HepG2 (cell line): ENCODE measurements around the gene KANSL3. TPM values are rescaled to one million over a fixed set of nuclear protein-coding genes. Genes with fewer than 3 reads are reported as not detected.

Experiments
- ASH2L ChIP-seq: fragments of 300-600, 200-600 bp; sonication (generic); IDR thresholded peaks from 2 replicates; pipeline ENCODE4 v1.7.0; 2017; ENCODE audit warnings: low read depth, mild to moderate bottlenecking, moderate library complexity, mixed read lengths, low read length; ENCODE audit not compliant: insufficient read length
- CREB1 ChIP-seq, 2 experiments: fragments of 450-650 bp in 1 of 2; IDR thresholded peaks; 2 replicates each; pipeline ENCODE4 v1.6.1; 2016 to 2017; ENCODE audit warnings: control low read depth in 1 of 2, mild to moderate bottlenecking in 1 of 2, missing compliant biosample characterization in 1 of 2, missing genetic modification characterization in 1 of 2
- ELF1 ChIP-seq: sonication (generic); formaldehyde crosslinking; IDR thresholded peaks from 2 replicates; pipeline ENCODE4 v1.4.0; 2020; ENCODE audit warnings: missing genetic modification reagents
- ERF ChIP-seq: IDR thresholded peaks from 2 replicates; pipeline ENCODE4 v1.6.1; 2018; ENCODE audit warnings: missing biosample characterization, missing genetic modification reagents
- HBP1 ChIP-seq: IDR thresholded peaks from 2 replicates; pipeline ENCODE4 v1.6.1; 2016; ENCODE audit warnings: low read depth, control low read depth
- IRX3 ChIP-seq: sonication (generic); formaldehyde crosslinking; IDR thresholded peaks from 2 replicates; pipeline ENCODE4 v1.8.1; 2023; ENCODE audit warnings: mild to moderate bottlenecking, low read depth, missing genetic modification reagents, borderline replicate concordance
- ISX ChIP-seq: sonication (generic); formaldehyde crosslinking; conservative IDR thresholded peaks from 2 replicates; pipeline ENCODE4 v1.5.0; 2020; ENCODE audit warnings: missing genetic modification reagents
- MEF2D ChIP-seq: sonication (generic); formaldehyde crosslinking; IDR thresholded peaks from 2 replicates; pipeline ENCODE4 v1.5.1; 2020; ENCODE audit warnings: mild to moderate bottlenecking, missing genetic modification reagents
- NFE2 ChIP-seq: sonication (generic); formaldehyde crosslinking; IDR thresholded peaks from 2 replicates; pipeline ENCODE4 v1.4.0; 2020; ENCODE audit warnings: missing genetic modification reagents
- PRPF4 ChIP-seq: fragments of 200-400 bp; formaldehyde crosslinking; IDR thresholded peaks from 2 replicates; pipeline ENCODE4 v1.6.1; 2016; ENCODE audit warnings: low read length, low read depth; ENCODE audit not compliant: poor library complexity, severe bottlenecking
- RBAK ChIP-seq: sonication (generic); formaldehyde crosslinking; IDR thresholded peaks from 2 replicates; pipeline ENCODE4 v1.5.1; 2020; ENCODE audit warnings: mild to moderate bottlenecking, missing genetic modification reagents
- RBM39 ChIP-seq: fragments of 200-400 bp; formaldehyde crosslinking; IDR thresholded peaks from one replicate; pipeline ENCODE4 v1.6.1; 2018; ENCODE audit warnings: antibody characterized with exemption, mild to moderate bottlenecking, low read depth, low read length; ENCODE audit not compliant: poor library complexity, severe bottlenecking
- RNF219 ChIP-seq: sonication (generic); formaldehyde crosslinking; IDR thresholded peaks from 2 replicates; pipeline ENCODE4 v1.5.0; 2020; ENCODE audit warnings: mild to moderate bottlenecking, missing genetic modification reagents
- TBP ChIP-seq: sonication (generic); formaldehyde crosslinking; IDR thresholded peaks from 2 replicates; pipeline ENCODE4 v1.5.0; 2020; ENCODE audit warnings: missing genetic modification reagents
- TEAD3 ChIP-seq: optimal IDR thresholded peaks from 2 replicates; pipeline ENCODE3; 2016; ENCODE audit warnings: borderline replicate concordance
- ZNF530 ChIP-seq: sonication (generic); formaldehyde crosslinking; IDR thresholded peaks from 2 replicates; pipeline ENCODE4 v1.5.0; 2020; ENCODE audit warnings: low read depth, mild to moderate bottlenecking, missing genetic modification reagents
- ZNF589 ChIP-seq: sonication (generic); formaldehyde crosslinking; conservative IDR thresholded peaks from 2 replicates; pipeline ENCODE4 v1.8.0; 2022; ENCODE audit warnings: mild to moderate bottlenecking, moderate library complexity, missing genetic modification reagents
- polyA plus RNA-seq, 8 experiments: library from polyadenylated mRNA; depleted of rRNA in 3 of 8; stranded (reverse) in 7 of 8; unstranded in 1 of 8; fragments of >200 nt; fragmentation: Illumina TruSeq in 4 of 8; extraction: Trizol in 4 of 8; gene quantifications; 2 replicates each; pipeline versions ENCODE4 v1.2.1 to v1.2.3, GENCODE V29; 2011 to 2016; ENCODE audit warnings: low read depth in 4 of 8, missing spikeins in 1 of 8, mixed read lengths in 1 of 8; ENCODE audit not compliant: insufficient read depth in 1 of 8
- total RNA-seq, 5 experiments: library from RNA; depleted of rRNA; stranded (reverse); fragments of >200 nt; fragmentation: Illumina TruSeq; extraction: Trizol; gene quantifications; 2 replicates each; pipeline ENCODE4 v1.2.3, GENCODE V29; 2016; ENCODE audit warnings: low read depth in 1 of 5
- TF ChIP-seq, protein P1 (sequence below): sonication (generic); formaldehyde crosslinking; IDR thresholded peaks from 2 replicates; pipeline ENCODE4 v1.5.1; 2020; ENCODE audit warnings: mild to moderate bottlenecking, missing genetic modification reagents, moderate library complexity

The KANSL3 gene
- total and polyA plus RNA-seq, 2 of the 13 experiments (the other 11 are each of a cell fraction or from before 2014, with no cell fraction given): 20.8 to 37.3 TPM

- TF ChIP-seq IRX3 (CRISPR knock-in tag) (peak; percentile 97), PRPF4 (peak; percentile 76), MEF2D (CRISPR knock-in tag) (peak; percentile 97), RBM39 (peak; percentile 100), ERF (CRISPR knock-in tag) (peak; percentile 99), ZNF530 (CRISPR knock-in tag) (no peak), HBP1 (0 out of 2 replicates have a peak, but pooled peaks have one; percentile 72), ZNF589 (CRISPR knock-in tag) (peak; percentile 100), TBP (CRISPR knock-in tag) (0 out of 2 replicates have a peak, but pooled peaks have one; percentile 70), ASH2L (peak; percentile 84), ISX (CRISPR knock-in tag) (no peak), RNF219 (peak; percentile 86; the same call in 1 of the 2 replicates), CREB1 (IDR thresholded peaks at IDR 0.05) (peak; percentile 62; the same call in 1 of the 2 replicates), CREB1 (CRISPR knock-in tag; IDR thresholded peaks at IDR 0.05) (peak; percentile 46; the same call in 1 of the 2 replicates), RBAK (CRISPR knock-in tag) (peak; percentile 87; the same call in 1 of the 2 replicates), NFE2 (CRISPR knock-in tag) (peak; percentile 46; the same call in 1 of the 2 replicates), ELF1 (CRISPR knock-in tag) (peak; percentile 97), TEAD3 (CRISPR knock-in tag) (peak; percentile 86)
- TF ChIP-seq, protein P1, sequence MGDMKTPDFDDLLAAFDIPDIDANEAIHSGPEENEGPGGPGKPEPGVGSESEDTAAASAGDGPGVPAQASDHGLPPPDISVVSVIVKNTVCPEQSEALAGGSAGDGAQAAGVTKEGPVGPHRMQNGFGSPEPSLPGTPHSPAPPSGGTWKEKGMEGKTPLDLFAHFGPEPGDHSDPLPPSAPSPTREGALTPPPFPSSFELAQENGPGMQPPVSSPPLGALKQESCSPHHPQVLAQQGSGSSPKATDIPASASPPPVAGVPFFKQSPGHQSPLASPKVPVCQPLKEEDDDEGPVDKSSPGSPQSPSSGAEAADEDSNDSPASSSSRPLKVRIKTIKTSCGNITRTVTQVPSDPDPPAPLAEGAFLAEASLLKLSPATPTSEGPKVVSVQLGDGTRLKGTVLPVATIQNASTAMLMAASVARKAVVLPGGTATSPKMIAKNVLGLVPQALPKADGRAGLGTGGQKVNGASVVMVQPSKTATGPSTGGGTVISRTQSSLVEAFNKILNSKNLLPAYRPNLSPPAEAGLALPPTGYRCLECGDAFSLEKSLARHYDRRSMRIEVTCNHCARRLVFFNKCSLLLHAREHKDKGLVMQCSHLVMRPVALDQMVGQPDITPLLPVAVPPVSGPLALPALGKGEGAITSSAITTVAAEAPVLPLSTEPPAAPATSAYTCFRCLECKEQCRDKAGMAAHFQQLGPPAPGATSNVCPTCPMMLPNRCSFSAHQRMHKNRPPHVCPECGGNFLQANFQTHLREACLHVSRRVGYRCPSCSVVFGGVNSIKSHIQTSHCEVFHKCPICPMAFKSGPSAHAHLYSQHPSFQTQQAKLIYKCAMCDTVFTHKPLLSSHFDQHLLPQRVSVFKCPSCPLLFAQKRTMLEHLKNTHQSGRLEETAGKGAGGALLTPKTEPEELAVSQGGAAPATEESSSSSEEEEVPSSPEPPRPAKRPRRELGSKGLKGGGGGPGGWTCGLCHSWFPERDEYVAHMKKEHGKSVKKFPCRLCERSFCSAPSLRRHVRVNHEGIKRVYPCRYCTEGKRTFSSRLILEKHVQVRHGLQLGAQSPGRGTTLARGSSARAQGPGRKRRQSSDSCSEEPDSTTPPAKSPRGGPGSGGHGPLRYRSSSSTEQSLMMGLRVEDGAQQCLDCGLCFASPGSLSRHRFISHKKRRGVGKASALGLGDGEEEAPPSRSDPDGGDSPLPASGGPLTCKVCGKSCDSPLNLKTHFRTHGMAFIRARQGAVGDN (CRISPR knock-in tag): peak; percentile 98
Observed at GRCh38 chr2:96638144-96639121, at the start of gene KANSL3 (continued).
